Testis (tissue), 2 donors: ENCODE measurements around the gene SPATS2L.

Experiments
- CTCF ChIP-seq, 3 experiments: fragments of 450-650 bp in 2 of 3; fragments of 200-600 bp in 1 of 3; sonication (generic) in 1 of 3; IDR thresholded peaks; one replicate each; pipeline ENCODE4 v1.5.1; 2016 to 2019; ENCODE audit warnings: antibody characterized with exemption in 3 of 3, mild to moderate bottlenecking in 2 of 3, moderate library complexity in 1 of 3
- POLR2A ChIP-seq: fragments of 450-650 bp; IDR thresholded peaks from one replicate; pipeline ENCODE4 v1.6.1; 2017; ENCODE audit warnings: antibody characterized with exemption, mild to moderate bottlenecking, moderate library complexity

GRCh38 chr2:200414367-200414766, 107.9 kb downstream of the SPATS2L start:
- TF ChIP-seq CTCF (IDR thresholded peaks at IDR 0.05) (no peak), POLR2A (no peak)
